ENCODE data around the gene MRPL55.

- TF ChIP-seq CTCF (conservative IDR thresholded peaks at IDR 0.05; ENCODE audit: low read depth in 2 of 2) = no peak
- TF ChIP-seq POLR2AphosphoS5 (IDR thresholded peaks at IDR 0.05; ENCODE audit: low read depth) = no peak
- TF ChIP-seq EZH2 (IDR thresholded peaks at IDR 0.05; ENCODE audit: low read depth, unreplicated experiment) = no peak
- TF ChIP-seq CREB1 (CRISPR knock-in tag; IDR thresholded peaks at IDR 0.05; ENCODE audit: low read depth) = no peak
Observed at GRCh38 chr1:228142701-228143136, 33.6 kb upstream of the MRPL55 start.

All from GM23338 (cell line).